Left lung (tissue), 10 donors: ENCODE measurements around the gene DIP2B. TPM values are rescaled to one million over a fixed set of nuclear protein-coding genes. Genes with fewer than 3 reads are reported as not detected.
A peak's percentile ranks its signal among the peaks of the same experiment; 100 is the strongest.

Experiments
- ATAC-seq: fragments of 200-7000 bp; cut with Tn5 transposase; one replicate; pipeline ENCODE4 v1.9.1; 2020; ENCODE audit warnings: moderate library complexity
- DNase-seq, 4 donors: peaks; one replicate each; pipeline ENCODE4 v3.0.0-alpha.2; 2013 to 2020
- H3K27ac ChIP-seq, 2 donors: fragments of 200-600 bp; sonication (generic) in 1 of 2; one replicate each; pipeline versions ENCODE4 v1.5.0 to v1.8.0; 2020 to 2021
- H3K27me3 ChIP-seq, 2 donors: fragments of 200-600 bp; sonication (generic) in 1 of 2; one replicate each; pipeline versions ENCODE4 v1.5.0 to v1.8.0; 2020 to 2021
- H3K36me3 ChIP-seq, 2 donors: fragments of 200-600 bp; sonication (generic) in 1 of 2; one replicate each; pipeline versions ENCODE4 v1.5.0 to v1.8.0; 2020 to 2021
- H3K4me1 ChIP-seq, 2 donors: fragments of 200-600 bp; one replicate each; pipeline ENCODE4 v1.8.0; 2021
- H3K4me3 ChIP-seq, 2 donors: fragments of 200-600 bp; sonication (generic) in 1 of 2; one replicate each; pipeline versions ENCODE4 v1.5.0 to v1.8.0; 2020 to 2021; ENCODE audit warnings: mild to moderate bottlenecking in 1 of 2
- H3K9me3 ChIP-seq, 2 donors: fragments of 200-600 bp; sonication (generic) in 1 of 2; one replicate each; pipeline versions ENCODE4 v1.5.0 to v1.8.0; 2020 to 2021
- intact Hi-C, 2 donors: fragments of 100-400 bp; cut with DNase I; formaldehyde crosslinking; loops; one replicate each; pipeline versions ENCODE4 v1.11.2 to v1.14.2; 2022
- polyA plus RNA-seq, 6 donors: library from polyadenylated mRNA; unstranded; fragments of 120-200 nt; gene quantifications; one replicate each; pipeline ENCODE4 v1.2.1, GENCODE V29; 2013; ENCODE audit not compliant: insufficient read length in 6 of 6
- total RNA-seq, 2 donors: library from RNA; stranded (reverse); fragmentation: NEBNext Ultra II Directional; extraction: Animal tissue kit (Norgen Biotek cat#: 25700); gene quantifications; one replicate each; pipeline ENCODE4 v1.2.1, GENCODE V29; 2021
- TF ChIP-seq, protein P1 (sequence below), 2 donors: fragments of 200-600 bp; sonication (generic) in 1 of 2; IDR thresholded peaks; one replicate each; pipeline versions ENCODE4 v1.5.0 to v1.8.0; 2021; ENCODE audit warnings: antibody characterized with exemption in 2 of 2
- donor health status: DM: no; HTN: yes; CAD: no.
- donor health status: DM: no; HTN: no; CAD: no.

Gene DIP2B
- total and polyA plus RNA-seq, 8 donors, result 26.5 to 38.6 (median 33.8) TPM

DNA sequence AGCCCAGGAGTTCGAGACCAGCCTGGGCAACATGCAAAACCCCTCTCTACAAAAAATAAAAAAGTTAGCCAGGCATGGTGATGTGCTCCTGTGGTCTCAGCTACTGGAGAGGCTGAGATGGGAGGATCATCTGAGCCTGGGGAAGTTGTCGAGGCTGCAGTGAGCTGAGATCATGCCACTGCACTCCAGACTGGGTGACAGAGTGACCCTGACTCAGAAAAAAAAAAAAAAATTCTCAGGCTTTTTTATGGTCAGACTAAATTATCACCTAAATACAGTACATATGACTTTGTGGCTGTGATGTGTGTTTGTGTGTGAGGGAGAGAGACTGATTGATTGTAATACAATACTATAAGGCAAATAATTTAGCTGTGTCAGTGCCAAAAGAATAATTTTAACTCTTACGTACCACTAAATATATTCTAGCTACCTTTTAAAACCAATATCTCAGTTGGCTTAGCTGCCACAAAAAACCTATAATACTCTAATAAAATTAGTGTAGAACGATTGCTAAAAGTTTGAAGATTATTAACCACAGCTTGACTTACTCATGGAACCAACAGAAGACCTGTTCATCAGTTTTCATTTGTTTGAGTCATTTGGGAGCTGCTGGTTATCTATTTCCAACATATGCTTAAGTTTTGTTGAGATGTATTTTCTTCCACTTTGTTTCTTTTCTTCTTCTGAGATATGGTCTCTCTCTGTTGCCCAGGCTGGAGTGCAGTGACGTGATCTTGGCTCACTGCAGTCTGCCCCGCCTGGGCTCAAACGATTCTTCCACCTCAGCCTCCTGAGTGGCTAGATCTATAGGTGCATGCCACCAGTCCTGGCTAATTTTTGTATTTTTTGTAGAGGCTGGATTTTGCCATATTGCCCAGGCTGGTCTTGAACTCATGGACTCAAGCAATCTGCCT is 58.0 kb downstream of the DIP2B start:
- Histone ChIP-seq H3K27me3 (no peaks in the 10 kb centered on the region), H3K36me3 (no peaks in the 10 kb centered on the region), H3K4me1 (peaks cover 0 to 51% of the 10 kb centered on the region in 2 donors), H3K9me3 (no peaks in the 10 kb centered on the region), H3K27ac (no peak overlapping the region), H3K4me3 (no peak overlapping the region)
- intact Hi-C loops, result no loop called here
- DNase-seq, result no peak
- ATAC-seq, result no peak
- TF ChIP-seq, protein P1, sequence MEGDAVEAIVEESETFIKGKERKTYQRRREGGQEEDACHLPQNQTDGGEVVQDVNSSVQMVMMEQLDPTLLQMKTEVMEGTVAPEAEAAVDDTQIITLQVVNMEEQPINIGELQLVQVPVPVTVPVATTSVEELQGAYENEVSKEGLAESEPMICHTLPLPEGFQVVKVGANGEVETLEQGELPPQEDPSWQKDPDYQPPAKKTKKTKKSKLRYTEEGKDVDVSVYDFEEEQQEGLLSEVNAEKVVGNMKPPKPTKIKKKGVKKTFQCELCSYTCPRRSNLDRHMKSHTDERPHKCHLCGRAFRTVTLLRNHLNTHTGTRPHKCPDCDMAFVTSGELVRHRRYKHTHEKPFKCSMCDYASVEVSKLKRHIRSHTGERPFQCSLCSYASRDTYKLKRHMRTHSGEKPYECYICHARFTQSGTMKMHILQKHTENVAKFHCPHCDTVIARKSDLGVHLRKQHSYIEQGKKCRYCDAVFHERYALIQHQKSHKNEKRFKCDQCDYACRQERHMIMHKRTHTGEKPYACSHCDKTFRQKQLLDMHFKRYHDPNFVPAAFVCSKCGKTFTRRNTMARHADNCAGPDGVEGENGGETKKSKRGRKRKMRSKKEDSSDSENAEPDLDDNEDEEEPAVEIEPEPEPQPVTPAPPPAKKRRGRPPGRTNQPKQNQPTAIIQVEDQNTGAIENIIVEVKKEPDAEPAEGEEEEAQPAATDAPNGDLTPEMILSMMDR (IDR thresholded peaks at IDR 0.05), result no peak

DNA sequence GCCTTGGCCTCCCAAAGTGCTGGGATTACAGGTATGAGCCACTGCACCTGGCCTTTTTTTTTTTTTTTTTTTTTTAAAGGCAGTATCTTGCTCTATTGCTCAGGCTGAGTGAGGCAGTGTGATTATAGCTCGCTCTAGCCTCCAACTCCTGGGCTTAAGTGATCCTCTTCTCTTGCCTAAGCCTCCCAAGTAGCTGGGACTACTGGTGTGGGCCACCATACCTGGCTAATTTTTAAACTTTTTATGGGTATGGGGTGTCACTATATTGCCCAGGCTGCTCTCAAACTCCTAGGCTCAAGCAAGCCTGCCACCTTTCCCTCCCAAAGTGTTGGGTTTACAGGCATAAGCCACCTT is 58.6 kb downstream of the DIP2B start:
- TF ChIP-seq, protein P1 (IDR thresholded peaks at IDR 0.05), result no peak
- intact Hi-C loops, result no loop called here
- H3K4me3 ChIP-seq, result no peak overlapping the region
- H3K9me3 ChIP-seq, result no peaks in the 10 kb centered on the region
- peak overlapping the region in 1 of 2 donors; percentile 42 for H3K27ac ChIP-seq
- H3K27me3 ChIP-seq, result no peaks in the 10 kb centered on the region
- ATAC-seq, result no peak
- DNase-seq, result no peak
- H3K4me1 ChIP-seq, result peaks cover 6 to 57% of the 10 kb centered on the region in 2 donors
- H3K36me3 ChIP-seq, result no peaks in the 10 kb centered on the region

DNA sequence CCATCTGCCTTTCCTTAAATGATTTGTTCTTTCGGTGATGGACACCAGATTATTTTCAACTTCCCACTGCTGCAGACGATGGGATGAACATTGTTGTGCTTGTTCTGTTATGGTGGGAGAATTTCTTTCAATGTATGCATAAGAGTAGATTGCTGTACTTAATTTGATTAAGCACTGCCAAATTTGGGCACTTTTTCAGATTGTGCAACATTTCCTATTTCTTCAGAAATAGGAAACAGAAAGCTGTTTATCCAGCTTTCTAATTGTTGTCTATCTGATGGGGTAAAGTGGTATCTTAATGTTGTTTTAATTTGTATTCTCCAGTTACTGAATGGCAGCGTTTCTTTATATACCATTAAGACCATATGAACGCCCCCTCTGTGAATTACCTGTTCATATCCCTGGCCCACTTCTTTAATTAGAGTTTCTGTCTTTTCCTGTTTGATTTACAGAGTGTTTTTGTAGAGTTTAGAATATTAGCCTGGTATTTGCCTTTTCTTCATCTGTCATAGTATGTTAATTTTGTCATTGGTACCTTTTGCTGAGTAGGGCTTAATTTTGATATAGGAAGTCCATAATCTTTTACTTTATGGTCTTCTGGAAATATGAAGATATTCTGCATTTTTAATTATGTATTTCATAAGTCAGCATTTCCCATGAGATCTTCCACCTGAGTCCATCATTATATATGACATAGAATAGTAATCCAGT is 59.6 kb downstream of the DIP2B start:
- DNase-seq (peak in 2 of 4 donors; percentile 41 to 68), ATAC-seq (no peak)
- intact Hi-C loops, result no loop called here
- Histone ChIP-seq H3K27me3 (no peaks in the 10 kb centered on the region), H3K9me3 (no peaks in the 10 kb centered on the region), H3K27ac (peak overlapping the region; percentile 2 to 42), H3K4me3 (no peak overlapping the region), H3K4me1 (peaks cover 14 to 67% of the 10 kb centered on the region in 2 donors), H3K36me3 (no peaks in the 10 kb centered on the region)
- TF ChIP-seq, protein P1 (IDR thresholded peaks at IDR 0.05), result no peak

DNA sequence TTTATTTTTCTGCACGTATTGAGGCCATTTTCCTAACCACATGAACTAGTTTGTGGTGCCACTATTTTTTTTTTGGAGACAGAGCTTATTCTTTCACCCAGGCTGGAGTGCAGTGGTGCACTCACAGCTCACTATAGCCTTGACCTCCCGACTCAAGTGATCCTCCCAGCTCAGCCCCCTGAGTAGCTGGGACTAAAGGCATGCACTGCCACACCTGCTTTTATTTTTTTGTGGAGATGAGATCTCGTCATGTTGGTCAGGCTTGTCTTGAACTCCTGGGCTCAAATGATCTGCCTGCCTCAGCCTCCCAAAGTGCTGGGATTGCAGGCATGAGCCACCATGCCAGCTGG is 60.1 kb downstream of the DIP2B start:
- DNase-seq (no peak), ATAC-seq (no peak)
- no peak overlapping the region for H3K4me3 ChIP-seq
- TF ChIP-seq, protein P1 (IDR thresholded peaks at IDR 0.05), result no peak
- H3K27me3 ChIP-seq, result no peaks in the 10 kb centered on the region
- H3K4me1 ChIP-seq, result peaks cover 14 to 72% of the 10 kb centered on the region in 2 donors
- intact Hi-C loops, result no loop called here
- H3K27ac ChIP-seq, result peak overlapping the region in 1 of 2 donors; percentile 42
- H3K9me3 ChIP-seq, result no peaks in the 10 kb centered on the region
- no peaks in the 10 kb centered on the region for H3K36me3 ChIP-seq

DNA sequence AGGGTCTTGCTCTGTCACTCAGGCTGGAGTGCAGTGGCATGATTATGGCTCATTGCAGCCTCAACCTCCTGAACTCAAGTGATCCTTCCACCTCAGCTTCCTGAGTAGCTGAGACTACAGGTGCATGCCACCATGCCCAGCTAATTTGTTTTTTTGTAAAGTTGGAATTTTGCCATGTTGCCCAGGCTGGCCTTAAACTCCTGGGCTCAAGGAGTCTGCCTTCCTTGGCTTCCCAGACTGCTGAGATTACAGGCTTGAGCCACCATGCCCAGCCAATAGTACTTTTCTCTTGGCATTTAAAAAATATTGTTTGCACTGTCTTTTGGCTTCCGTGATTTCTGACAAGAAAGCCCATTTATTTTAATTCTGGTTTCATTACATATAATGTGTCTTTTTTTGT is 61.3 kb downstream of the DIP2B start:
- intact Hi-C loops, result no loop called here
- no peak overlapping the region for H3K27ac ChIP-seq
- no peaks in the 10 kb centered on the region for H3K27me3 ChIP-seq
- TF ChIP-seq, protein P1 (IDR thresholded peaks at IDR 0.05), result no peak
- H3K4me1 ChIP-seq, result peaks cover 14 to 84% of the 10 kb centered on the region in 2 donors
- no peak overlapping the region for H3K4me3 ChIP-seq
- no peaks in the 10 kb centered on the region for H3K9me3 ChIP-seq
- ATAC-seq (no peak), DNase-seq (no peak)
- no peaks in the 10 kb centered on the region for H3K36me3 ChIP-seq
